Prostate gland (tissue), 2 donors: Measurements from ENCODE around the gene AP1M1.

Experiments
- CTCF ChIP-seq, 4 experiments: fragments of 200-600 bp in 2 of 4; fragments of 450-650 bp in 2 of 4; sonication (generic) in 2 of 4; IDR thresholded peaks; 1 replicate in 3 of 4; 2 replicates in 1 of 4; pipeline ENCODE4 v1.5.1; 2016 to 2019; ENCODE audit warnings: antibody characterized with exemption in 4 of 4, mild to moderate bottlenecking in 2 of 4, moderate library complexity in 2 of 4
- POLR2A ChIP-seq: fragments of 450-650 bp; IDR thresholded peaks from one replicate; pipeline ENCODE4 v1.6.1; 2016; ENCODE audit warnings: antibody characterized with exemption, mild to moderate bottlenecking

DNA sequence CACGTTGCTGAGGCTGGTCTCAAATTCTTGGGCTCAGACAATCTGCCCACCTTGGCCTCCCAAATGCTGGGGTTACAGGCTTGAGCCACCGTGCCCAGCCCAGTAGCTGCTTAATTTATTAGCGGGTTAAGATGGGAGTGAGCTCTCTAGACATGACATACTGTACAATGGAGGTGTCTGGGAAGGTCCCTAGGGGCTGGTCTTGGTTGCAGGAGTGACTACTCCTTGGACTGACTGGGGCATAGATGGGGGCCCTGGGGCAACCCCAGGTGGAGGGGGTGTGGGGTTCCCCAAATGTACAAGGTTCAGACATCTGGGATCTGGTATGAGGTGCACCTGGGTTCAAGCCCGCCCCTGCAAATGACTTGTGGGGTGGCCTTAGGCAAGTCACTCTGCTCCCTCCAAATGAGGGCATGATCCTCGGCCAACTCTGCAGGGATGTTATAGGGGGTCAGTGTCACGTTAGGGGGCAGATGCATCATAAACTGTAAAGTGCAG, 37.2 kb upstream of the AP1M1 start:
- TF ChIP-seq CTCF (IDR thresholded peaks at IDR 0.05): no peak
- TF ChIP-seq POLR2A: no peak
